ENCODE results near the gene HIF3A.

HIF3A gene

GRCh38 chr19:46381756-46382345, 85.0 kb downstream of the HIF3A start:
- DNase-seq (ENCODE audit: low spot score) = no peak
- no peak for TF ChIP-seq CTCF (IDR thresholded peaks at IDR 0.05; ENCODE audit: extremely low read depth, missing control alignments)

- no peak for DNase-seq (ENCODE audit: low spot score)
- TF ChIP-seq CTCF (IDR thresholded peaks at IDR 0.05; ENCODE audit: extremely low read depth, missing control alignments) = no peak
Measured at GRCh38 chr19:46383171-46383815, 86.5 kb downstream of the HIF3A start.

GRCh38 chr19:46383846-46384245, 87.0 kb downstream of the HIF3A start:
- no peak for DNase-seq (ENCODE audit: low spot score)
- TF ChIP-seq CTCF (IDR thresholded peaks at IDR 0.05; ENCODE audit: extremely low read depth, missing control alignments) = no peak

- no peak for DNase-seq (ENCODE audit: low spot score)
- TF ChIP-seq CTCF (IDR thresholded peaks at IDR 0.05; ENCODE audit: extremely low read depth, missing control alignments) = no peak
Measured at GRCh38 chr19:46384396-46384795, 87.6 kb downstream of the HIF3A start.

GRCh38 chr19:46385636-46386035, 88.8 kb downstream of the HIF3A start:
- no peak for DNase-seq (ENCODE audit: low spot score)
- TF ChIP-seq CTCF (IDR thresholded peaks at IDR 0.05; ENCODE audit: extremely low read depth, missing control alignments) = no peak

- TF ChIP-seq CTCF (IDR thresholded peaks at IDR 0.05; ENCODE audit: extremely low read depth, missing control alignments) = no peak
- no peak for DNase-seq (ENCODE audit: low spot score)
Measured at GRCh38 chr19:46386151-46386550, 89.3 kb downstream of the HIF3A start.

GRCh38 chr19:46386996-46387712, 90.3 kb downstream of the HIF3A start:
- no peak for DNase-seq (ENCODE audit: low spot score)
- no peak for TF ChIP-seq CTCF (IDR thresholded peaks at IDR 0.05; ENCODE audit: extremely low read depth, missing control alignments)

Data from GM20000 (cell line).